H1 (cell line): ENCODE measurements around the gene ASB6. TPM values are rescaled to one million over a fixed set of nuclear protein-coding genes. Genes with fewer than 3 reads are reported as not detected.

Experiments
- CTCF ChIA-PET: fragments of 300-600 bp; sonication (Branson Sonifier 250); formaldehyde crosslinking; loops from one replicate; lab custom pipeline; 2021; ENCODE audit not compliant: partially characterized antibody; lab: Charles Lee
- POLR2A ChIA-PET: fragments of 300-600 bp; sonication (Branson Sonifier 250); formaldehyde crosslinking; loops from one replicate; lab custom pipeline; 2021; ENCODE audit warnings: inconsistent platforms; ENCODE audit not compliant: partially characterized antibody; lab: Charles Lee
- DNase-seq, 2 experiments: peaks; one replicate each; pipeline versions ENCODE4 v3.0.0 to v3.0.0-alpha.2; 2010 to 2022; ENCODE audit warnings: low spot score in 2 of 2, low read depth in 1 of 2, mixed read lengths in 1 of 2
- FAIRE-seq: peaks from 2 replicates; lab custom pipeline; 2011; peaks lifted over from hg19 to GRCh38; lab: Jason Lieb, UNC
- H2AFZ ChIP-seq: 2 replicates; pipeline ENCODE4 v1.8.1; 2012; ENCODE audit warnings: low read length, inconsistent platforms
- H2AK5ac ChIP-seq: 2 replicates; pipeline ENCODE4 v1.6.1; 2013; ENCODE audit warnings: low read depth, low read length
- H2BK120ac ChIP-seq: replicated peaks from 2 replicates; pipeline ENCODE3; 2013; ENCODE audit warnings: low read depth, low read length, inconsistent platforms
- H2BK12ac ChIP-seq: 2 replicates; pipeline ENCODE4 v1.6.1; 2013; ENCODE audit warnings: low read depth, low read length
- H2BK15ac ChIP-seq: 2 replicates; pipeline ENCODE4 v1.6.1; 2013; ENCODE audit warnings: low read length
- H2BK20ac ChIP-seq: 2 replicates; pipeline ENCODE4 v1.6.1; 2013; ENCODE audit warnings: low read length
- H2BK5ac ChIP-seq: 2 replicates; pipeline ENCODE4 v1.6.1; 2013; ENCODE audit warnings: low read depth, low read length
- H3K14ac ChIP-seq: 2 replicates; pipeline ENCODE4 v1.6.1; 2013; ENCODE audit warnings: inconsistent platforms; ENCODE audit not compliant: insufficient read length
- H3K18ac ChIP-seq: 2 replicates; pipeline ENCODE4 v1.6.1; 2013; ENCODE audit warnings: low read length; ENCODE audit errors: extremely low read depth
- H3K23ac ChIP-seq: 2 replicates; pipeline ENCODE4 v1.6.1; 2013; ENCODE audit warnings: inconsistent platforms; ENCODE audit not compliant: insufficient read length
- H3K23me2 ChIP-seq: 2 replicates; pipeline ENCODE4 v1.6.1; 2013; ENCODE audit warnings: low read depth, low read length
- H3K27ac ChIP-seq: 2 replicates; pipeline ENCODE4 v1.6.1; 2011; ENCODE audit warnings: low read depth, low read length, inconsistent platforms
- H3K27me3 ChIP-seq, 4 experiments: replicated peaks in 1 of 4; 1 replicate in 1 of 4; 2 replicates in 3 of 4; pipeline versions ENCODE4 v1.6.1 to v1.8.1; 2011 to 2013; ENCODE audit warnings: low read length in 3 of 4, mild to moderate bottlenecking in 3 of 4, inconsistent platforms in 2 of 4, mixed read lengths in 2 of 4, moderate library complexity in 1 of 4; ENCODE audit not compliant: control insufficient read depth in 3 of 4, insufficient read depth in 3 of 4; ENCODE audit errors: extremely low read depth in 1 of 4
- H3K36me3 ChIP-seq, 4 experiments: 2 replicates each; pipeline versions ENCODE4 v1.6.1 to v1.8.1; 2011 to 2013; ENCODE audit warnings: mild to moderate bottlenecking in 4 of 4, low read length in 3 of 4, moderate library complexity in 2 of 4, control low read depth in 1 of 4, inconsistent platforms in 1 of 4; ENCODE audit not compliant: insufficient read depth in 4 of 4, control insufficient read depth in 2 of 4
- H3K4ac ChIP-seq: replicated peaks from 2 replicates; pipeline ENCODE3; 2013; ENCODE audit warnings: low read length, low read depth, mixed read lengths, inconsistent platforms; ENCODE audit not compliant: insufficient read length
- H3K4me1 ChIP-seq, 4 experiments: replicated peaks in 1 of 4; 1 replicate in 1 of 4; 2 replicates in 3 of 4; pipeline versions ENCODE4 v1.6.1 to v1.8.1; 2011 to 2013; ENCODE audit warnings: low read length in 3 of 4, inconsistent platforms in 2 of 4, mixed read lengths in 1 of 4; ENCODE audit not compliant: insufficient read depth in 4 of 4, control insufficient read depth in 3 of 4
- H3K4me2 ChIP-seq, 2 experiments: 2 replicates each; pipeline versions ENCODE4 v1.6.1 to v1.8.1; 2011 to 2013; ENCODE audit warnings: low read depth in 2 of 2, low read length in 2 of 2, control low read depth in 1 of 2, inconsistent platforms in 1 of 2, mild to moderate bottlenecking in 1 of 2; ENCODE audit not compliant: insufficient read depth in 1 of 2
- H3K4me3 ChIP-seq, 4 experiments: fragments of 200-600, 300-600 bp in 1 of 4; sonication (generic), shearing (Covaris generic), sonication (Bioruptor Twin) in 1 of 4; 2 replicates each; pipeline versions ENCODE4 v1.5.1 to v1.8.1; 2011 to 2016; ENCODE audit warnings: low read length in 4 of 4, low read depth in 3 of 4, control low read depth in 2 of 4, inconsistent platforms in 2 of 4, mild to moderate bottlenecking in 2 of 4, mixed read lengths in 1 of 4, moderate library complexity in 1 of 4; ENCODE audit not compliant: insufficient read depth in 2 of 4; ENCODE audit errors: extremely low read depth in 1 of 4
- H3K56ac ChIP-seq: replicated peaks from 2 replicates; pipeline ENCODE3; 2013; ENCODE audit warnings: low read depth, mild to moderate bottlenecking, mixed read lengths, low read length, inconsistent platforms; ENCODE audit not compliant: insufficient read length
- H3K79me1 ChIP-seq: 2 replicates; pipeline ENCODE4 v1.6.1; 2013; ENCODE audit warnings: low read depth, low read length, control low read depth
- H3K79me2 ChIP-seq, 2 experiments: 2 replicates each; pipeline versions ENCODE4 v1.6.1 to v1.8.1; 2012 to 2013; ENCODE audit warnings: low read length in 2 of 2, mild to moderate bottlenecking in 2 of 2, inconsistent platforms in 1 of 2; ENCODE audit not compliant: insufficient read depth in 2 of 2, control insufficient read depth in 1 of 2
- H3K9ac ChIP-seq, 4 experiments: replicated peaks in 1 of 4; 1 replicate in 1 of 4; 2 replicates in 3 of 4; pipeline versions ENCODE4 v1.6.1 to v1.8.1; 2011 to 2013; ENCODE audit warnings: low read depth in 3 of 4, low read length in 3 of 4, control low read depth in 2 of 4, mild to moderate bottlenecking in 2 of 4, moderate library complexity in 2 of 4, inconsistent platforms in 1 of 4; ENCODE audit errors: extremely low read depth in 1 of 4
- H3K9me3 ChIP-seq, 2 experiments: 2 replicates each; pipeline versions ENCODE4 v1.6.1 to v1.8.1; 2012 to 2013; ENCODE audit warnings: mild to moderate bottlenecking in 2 of 2, moderate library complexity in 2 of 2, control low read depth in 1 of 2, inconsistent platforms in 1 of 2, low read depth in 1 of 2, low read length in 1 of 2, mixed read lengths in 1 of 2; ENCODE audit not compliant: insufficient read depth in 2 of 2
- H4K20me1 ChIP-seq, 2 experiments: replicated peaks in 1 of 2; 2 replicates each; pipeline versions ENCODE3 to v1.8.1; 2011 to 2013; ENCODE audit warnings: inconsistent platforms in 2 of 2, low read length in 2 of 2, mild to moderate bottlenecking in 1 of 2; ENCODE audit not compliant: insufficient read depth in 2 of 2, control insufficient read depth in 1 of 2
- H4K5ac ChIP-seq: 2 replicates; pipeline ENCODE4 v1.6.1; 2013; ENCODE audit warnings: low read length, low read depth, mixed read lengths, inconsistent platforms; ENCODE audit not compliant: insufficient read length
- H4K8ac ChIP-seq: 2 replicates; pipeline ENCODE4 v1.8.0; 2013; ENCODE audit warnings: mild to moderate bottlenecking, moderate library complexity, low read length, inconsistent platforms; ENCODE audit not compliant: insufficient read depth; ENCODE audit errors: extremely low read depth
- H4K91ac ChIP-seq: replicated peaks from 2 replicates; pipeline ENCODE3; 2013; ENCODE audit warnings: low read length, mixed read lengths, inconsistent platforms; ENCODE audit not compliant: insufficient read length
- GTF2F1 ChIP-seq: IDR thresholded peaks from 2 replicates; pipeline ENCODE4 v1.6.1; 2012; ENCODE audit warnings: low read depth, low read length, improper control_type of control experiment, borderline replicate concordance
- HDAC2 ChIP-seq, 2 experiments: fragments of 300-600 bp in 1 of 2; sonication (generic) in 1 of 2; IDR thresholded peaks; 2 replicates each; pipeline ENCODE4 v1.6.1; 2011 to 2012; ENCODE audit warnings: low read depth in 2 of 2, low read length in 2 of 2, mild to moderate bottlenecking in 2 of 2, moderate library complexity in 2 of 2, borderline replicate concordance in 1 of 2, inconsistent platforms in 1 of 2
- HDAC6 ChIP-seq: IDR thresholded peaks from one replicate; pipeline ENCODE4 v1.7.1; 2012; ENCODE audit warnings: low read depth, mild to moderate bottlenecking, inconsistent platforms, low read length, moderate library complexity
- KDM5A ChIP-seq: fragments of 200-600 bp; IDR thresholded peaks from 2 replicates; pipeline ENCODE4 v1.7.1; 2012; ENCODE audit warnings: mild to moderate bottlenecking, low read length, inconsistent platforms, mixed read lengths
- PHF8 ChIP-seq: fragments of 200-600 bp; sonication (generic); conservative IDR thresholded peaks from 2 replicates; pipeline ENCODE4 v1.7.1; 2012; ENCODE audit warnings: low read depth, mild to moderate bottlenecking, inconsistent platforms, low read length, moderate library complexity
- RNF2 ChIP-seq: fragments of 200-900, 300-1000 bp; sonication (generic); IDR thresholded peaks from 2 replicates; pipeline ENCODE4 v1.7.1; 2016; ENCODE audit warnings: borderline replicate concordance, low read depth, mild to moderate bottlenecking, antibody characterized with exemption, low read length; ENCODE audit not compliant: poor library complexity, severe bottlenecking; ENCODE audit errors: missing control alignments
- SIX5 ChIP-seq: IDR thresholded peaks from 2 replicates; pipeline ENCODE4 v1.6.1; 2011; ENCODE audit warnings: mild to moderate bottlenecking, low read depth, low read length
- SUZ12 ChIP-seq: fragments of 200-600 bp; sonication (generic); IDR thresholded peaks from 2 replicates; pipeline ENCODE4 v1.6.1; 2012; ENCODE audit warnings: mild to moderate bottlenecking, inconsistent platforms, low read length, moderate library complexity, mixed read lengths
- USF2 ChIP-seq: IDR thresholded peaks from 2 replicates; pipeline ENCODE4 v1.6.1; 2011; ENCODE audit warnings: low read length, improper control_type of control experiment
- WGBS, 2 experiments: shearing (Covaris generic) in 1 of 2; methylation state at CpG; one replicate each; pipeline versions ENCODE4 v1.1.6 to v1.1.7; 2013 to 2015; ENCODE audit warnings: low lambda C conversion rate in 2 of 2, mixed read lengths in 2 of 2, inconsistent platforms in 1 of 2, low coverage in 1 of 2, missing lambda C conversion rate in 1 of 2; ENCODE audit not compliant: insufficient replicate concordance in 2 of 2, insufficient coverage in 1 of 2, insufficient read length in 1 of 2; ENCODE audit errors: extremely low coverage in 1 of 2, missing lambda C conversion rate in 1 of 2; 5-methylcytosine and 5-hydroxymethylcytosine counted together
- polyA plus RNA-seq, 7 experiments: library from polyadenylated mRNA; depleted of rRNA in 3 of 7; stranded (reverse) in 5 of 7; unstranded in 2 of 7; fragments of >200 nt in 5 of 7; fragments of 200-250 nt in 2 of 7; gene quantifications; 1 replicate in 5 of 7; 2 replicates in 1 of 7; 4 replicates in 1 of 7; pipeline versions ENCODE4 v1.2.1 to v1.2.3, GENCODE V29; 2011 to 2013; ENCODE audit warnings: missing spikeins in 2 of 7, mixed read lengths in 2 of 7
- total RNA-seq: library from RNA; stranded (reverse); fragmentation: NEBNext Ultra II Directional; extraction: Animal tissue kit (Norgen Biotek cat#: 25700); gene quantifications from 2 replicates; pipeline ENCODE4 v1.2.1, GENCODE V29; 2021

The ASB6 gene
- total and polyA plus RNA-seq, 2 of the 8 experiments (the other 6 are each of a cell fraction or from before 2014, with no cell fraction given) = 14.0 to 17.3 TPM

DNA sequence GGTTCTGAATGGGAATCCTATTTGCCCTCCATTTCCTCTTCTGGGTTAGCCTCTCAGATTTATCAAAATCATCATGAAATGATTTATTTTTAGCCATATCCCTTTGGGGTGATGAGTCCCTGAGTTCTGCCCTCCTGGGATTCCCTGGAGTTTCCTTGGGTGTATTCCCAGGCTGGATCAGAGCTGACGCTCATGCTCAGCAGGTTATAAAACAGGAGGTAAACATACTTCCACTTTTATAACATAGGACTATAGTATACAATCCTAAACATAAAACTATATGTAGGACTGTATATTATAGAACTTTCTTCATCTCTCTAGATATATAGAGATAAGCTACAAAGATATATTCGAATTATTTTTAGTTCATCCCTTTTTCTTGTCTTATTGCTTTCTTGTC is 19.1 kb upstream of the ASB6 start:
- Histone ChIP-seq H3K14ac (no peak overlapping the region), H4K5ac (no peak overlapping the region)

More for the DNA sequence above, 19.1 kb upstream of the ASB6 start:
- H2BK120ac ChIP-seq = no peak overlapping the region
- no peak overlapping the region for H3K56ac ChIP-seq
- CTCF ChIA-PET = interaction anchor here (0.8 to 3.8 kb wide), 5 partner anchors 16 to 89 kb away, joined by 3 to 14 read pairs (median 3); no protein-coding TSS in a partner anchor
- no peaks in the 10 kb centered on the region for H3K79me1 ChIP-seq
- peaks cover 0 to 5% (median 0%) of the 10 kb centered on the region in 4 experiments; a peak in 4 of 7 replicates for H3K4me1 ChIP-seq
- 87% methylated on average over 2 of the region's 2 CpGs; no CpG with 5 or more reads in 1 of the 2 experiments for WGBS, 2 experiments
- no peak overlapping the region for H2BK5ac ChIP-seq
- no peak overlapping the region for H3K4me3 ChIP-seq
- H4K8ac ChIP-seq = no peak overlapping the region
- H2BK20ac ChIP-seq = no peak overlapping the region
- peaks cover 6% of the 10 kb centered on the region; the same call in 1 of the 2 replicates for H3K23me2 ChIP-seq
- no peak overlapping the region for H2BK15ac ChIP-seq
- peaks cover 9 to 24% (median 19%) of the 10 kb centered on the region in 4 experiments for H3K27me3 ChIP-seq
- H3K9me3 ChIP-seq = no peaks in the 10 kb centered on the region
- FAIRE-seq (no peak), DNase-seq (no peak)
- H3K79me2 ChIP-seq = no peaks in the 10 kb centered on the region
- H4K20me1 ChIP-seq = no peaks in the 10 kb centered on the region
- no peak for TF ChIP-seq SUZ12
- TF ChIP-seq RNF2 = no peak
- TF ChIP-seq USF2 = no peak
- no peak for TF ChIP-seq KDM5A
- no peak for TF ChIP-seq PHF8
- TF ChIP-seq GTF2F1 = no peak
- no peak for TF ChIP-seq HDAC6
- no peak for TF ChIP-seq HDAC2 (IDR thresholded peaks at IDR 0.05; ENCODE audit: borderline replicate concordance in 1 of 2, low read depth in 2 of 2, low read length in 2 of 2)
- TF ChIP-seq SIX5 = no peak
- no peak overlapping the region for H3K4ac ChIP-seq
- H3K36me3 ChIP-seq = no peaks in the 10 kb centered on the region
- no peak overlapping the region for H3K27ac ChIP-seq
- no peak overlapping the region for H3K9ac ChIP-seq
- no peak overlapping the region for H2AFZ ChIP-seq
- no peak overlapping the region for H2BK12ac ChIP-seq
- no peak overlapping the region for H4K91ac ChIP-seq
- no peak overlapping the region for H3K23ac ChIP-seq
- no peak overlapping the region for H3K18ac ChIP-seq
- POLR2A ChIA-PET = no interaction called here
- no peak overlapping the region for H3K4me2 ChIP-seq
- H2AK5ac ChIP-seq = no peak overlapping the region
